Neuronal stem cell (in vitro differentiated cells): ENCODE data around the gene HLA-F. TPM values are rescaled to one million over a fixed set of nuclear protein-coding genes. Genes with fewer than 3 reads are reported as not detected.

Experiments used
- DNase-seq: peaks from one replicate; pipeline ENCODE4 v3.0.0-alpha.2; 2013; ENCODE audit warnings: low spot score
- H2AFZ ChIP-seq: one replicate; pipeline ENCODE4 v1.6.1; 2013; ENCODE audit warnings: mild to moderate bottlenecking, low read length, inconsistent platforms
- H2AK5ac ChIP-seq: 2 replicates; pipeline ENCODE4 v1.6.1; 2013; ENCODE audit warnings: low read depth, mild to moderate bottlenecking, inconsistent platforms, low read length, moderate library complexity, mixed read lengths
- H2BK120ac ChIP-seq: 2 replicates; pipeline ENCODE4 v1.6.1; 2013; ENCODE audit warnings: low read depth, mild to moderate bottlenecking, inconsistent platforms, low read length, moderate library complexity, mixed read lengths
- H2BK12ac ChIP-seq: one replicate; pipeline ENCODE4 v1.6.1; 2013; ENCODE audit warnings: low read length, inconsistent platforms
- H2BK15ac ChIP-seq: 2 replicates; pipeline ENCODE4 v1.6.1; 2013; ENCODE audit warnings: mild to moderate bottlenecking, low read length, inconsistent platforms, mixed read lengths
- H2BK5ac ChIP-seq: one replicate; pipeline ENCODE4 v1.6.1; 2013; ENCODE audit warnings: inconsistent platforms, mild to moderate bottlenecking, low read length, moderate library complexity
- H3K14ac ChIP-seq: one replicate; pipeline ENCODE4 v1.6.1; 2013; ENCODE audit warnings: low read length, inconsistent platforms
- H3K18ac ChIP-seq: 2 replicates; pipeline ENCODE4 v1.6.1; 2013; ENCODE audit warnings: low read length, inconsistent platforms
- H3K23ac ChIP-seq: 2 replicates; pipeline ENCODE4 v1.6.1; 2013; ENCODE audit warnings: low read depth, mild to moderate bottlenecking, mixed read lengths, low read length, inconsistent platforms; ENCODE audit not compliant: poor library complexity
- H3K27ac ChIP-seq: replicated peaks from 3 replicates; pipeline ENCODE4 v1.5.1; 2013; ENCODE audit warnings: low read length, inconsistent platforms
- H3K27me3 ChIP-seq, 3 experiments: 2 replicates each; pipeline ENCODE4 v1.6.1; 2013; ENCODE audit warnings: low read length in 3 of 3, mild to moderate bottlenecking in 2 of 3, inconsistent platforms in 1 of 3, low read depth in 1 of 3, mixed read lengths in 1 of 3, moderate library complexity in 1 of 3; ENCODE audit not compliant: control insufficient read depth in 3 of 3, insufficient read depth in 3 of 3
- H3K36me3 ChIP-seq, 2 donors: replicated peaks in 1 of 2; 2 replicates each; pipeline ENCODE4 v1.6.1; 2013; ENCODE audit warnings: low read length in 2 of 2; ENCODE audit not compliant: control insufficient read depth in 2 of 2, insufficient read depth in 2 of 2
- H3K4ac ChIP-seq: 2 replicates; pipeline ENCODE4 v1.6.1; 2013; ENCODE audit warnings: inconsistent platforms, mild to moderate bottlenecking, low read length, moderate library complexity
- H3K4me1 ChIP-seq, 2 donors: 1 replicate in 1 of 2; 2 replicates in 1 of 2; pipeline ENCODE4 v1.6.1; 2013; ENCODE audit warnings: low read length in 2 of 2, low read depth in 1 of 2; ENCODE audit not compliant: control insufficient read depth in 2 of 2, insufficient read depth in 1 of 2
- H3K4me2 ChIP-seq: one replicate; pipeline ENCODE4 v1.6.1; 2013; ENCODE audit warnings: mild to moderate bottlenecking, low read length, inconsistent platforms; ENCODE audit not compliant: insufficient read depth, poor library complexity, severe bottlenecking
- H3K4me3 ChIP-seq, 2 donors: 2 replicates each; pipeline ENCODE4 v1.5.1; 2013; ENCODE audit warnings: low read length in 2 of 2, mild to moderate bottlenecking in 2 of 2, inconsistent platforms in 1 of 2, moderate library complexity in 1 of 2
- H3K79me1 ChIP-seq: one replicate; pipeline ENCODE4 v1.6.1; 2013; ENCODE audit warnings: low read depth, mild to moderate bottlenecking, inconsistent platforms, low read length, moderate library complexity
- H3K9ac ChIP-seq: one replicate; pipeline ENCODE4 v1.6.1; 2013; ENCODE audit warnings: mild to moderate bottlenecking, low read depth, low read length, inconsistent platforms; ENCODE audit not compliant: poor library complexity
- H3K9me3 ChIP-seq, 2 donors: replicated peaks in 1 of 2; 2 replicates each; pipeline versions ENCODE3 to v1.6.1; 2013; ENCODE audit warnings: low read length in 2 of 2, mild to moderate bottlenecking in 2 of 2, inconsistent platforms in 1 of 2, low read depth in 1 of 2, mixed read lengths in 1 of 2, moderate library complexity in 1 of 2; ENCODE audit not compliant: control insufficient read depth in 2 of 2, insufficient read depth in 1 of 2
- H4K8ac ChIP-seq: one replicate; pipeline ENCODE4 v1.6.1; 2013; ENCODE audit warnings: low read depth, mild to moderate bottlenecking, inconsistent platforms, low read length, moderate library complexity
- H4K91ac ChIP-seq: one replicate; pipeline ENCODE4 v1.6.1; 2013; ENCODE audit warnings: low read length, low read depth, mild to moderate bottlenecking, inconsistent platforms; ENCODE audit not compliant: poor library complexity
- WGBS, 2 donors: extraction: QIAGEN DNeasy Blood & Tissue Kit; methylation state at CpG; one replicate each; pipeline ENCODE4 v1.1.7; 2013; ENCODE audit warnings: missing lambda C conversion rate in 2 of 2, mixed read lengths in 1 of 2; ENCODE audit not compliant: insufficient read length in 2 of 2, insufficient replicate concordance in 1 of 2; ENCODE audit errors: extremely low coverage in 2 of 2; 5-methylcytosine and 5-hydroxymethylcytosine counted together
- polyA plus RNA-seq, 2 experiments: library from polyadenylated mRNA; stranded (reverse); fragments of 200-250 nt; gene quantifications; one replicate each; pipeline ENCODE4 v1.2.3, GENCODE V29; 2013

HLA-F gene
- 2.6 TPM for polyA plus RNA-seq (2013, experiment 1 of 2)
- 2.2 TPM for polyA plus RNA-seq (2013, experiment 2 of 2)

DNA sequence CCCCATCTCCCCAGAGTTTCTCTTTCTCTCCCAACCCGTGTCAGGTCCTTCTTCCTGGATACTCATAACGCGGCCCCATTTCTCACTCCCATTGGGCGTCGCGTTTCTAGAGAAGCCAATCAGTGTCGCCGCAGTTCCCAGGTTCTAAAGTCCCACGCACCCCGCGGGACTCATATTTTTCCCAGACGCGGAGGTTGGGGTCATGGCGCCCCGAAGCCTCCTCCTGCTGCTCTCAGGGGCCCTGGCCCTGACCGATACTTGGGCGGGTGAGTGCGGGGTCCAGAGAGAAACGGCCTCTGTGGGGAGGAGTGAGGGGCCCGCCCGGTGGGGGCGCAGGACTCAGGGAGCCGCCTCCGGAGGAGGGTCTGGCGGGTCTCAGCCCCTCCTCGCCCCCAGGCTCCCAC, at the start of gene HLA-F:
Gene HLA-F (plus strand): TSS at position 173 of the 404 bp plus-strand sequence. CDS start 30 bp downstream, at position 203.
- Histone ChIP-seq H2BK5ac (no peak within 1 kb of the TSS), H3K14ac (peak within 1 kb of the TSS; percentile 49), H3K27me3 (peaks cover 8 to 42% (median 39%) of the 10 kb centered on the region in 3 experiments), H3K23ac (peak within 1 kb of the TSS; percentile 86), H3K36me3 (no peaks in the 10 kb centered on the region), H3K4me2 (peak within 1 kb of the TSS; percentile 94), H3K27ac (no peak within 1 kb of the TSS), H3K18ac (peak within 1 kb of the TSS; percentile 88), H3K79me1 (peaks cover 5% of the 10 kb centered on the region), H2BK120ac (no peak within 1 kb of the TSS), H4K8ac (no peak within 1 kb of the TSS), H3K4me1 (peaks cover 0 to 5% of the 10 kb centered on the region in 2 donors), H3K9me3 (peaks cover 2 to 5% of the 10 kb centered on the region in 2 donors), H4K91ac (no peak within 1 kb of the TSS), H2AK5ac (peak within 1 kb of the TSS; percentile 60), H2AFZ (peak within 1 kb of the TSS; percentile 83), H2BK12ac (no peak within 1 kb of the TSS), H2BK15ac (peak within 1 kb of the TSS; percentile 84), H3K4ac (no peak within 1 kb of the TSS), H3K9ac (peak within 1 kb of the TSS; percentile 85), H3K4me3 (peak within 1 kb of the TSS in 1 of 2 donors; percentile 81)
- no CpG with 5 or more reads among the region's 26 CpGs for WGBS, 2 donors
- DNase-seq = peak; percentile 59

DNA sequence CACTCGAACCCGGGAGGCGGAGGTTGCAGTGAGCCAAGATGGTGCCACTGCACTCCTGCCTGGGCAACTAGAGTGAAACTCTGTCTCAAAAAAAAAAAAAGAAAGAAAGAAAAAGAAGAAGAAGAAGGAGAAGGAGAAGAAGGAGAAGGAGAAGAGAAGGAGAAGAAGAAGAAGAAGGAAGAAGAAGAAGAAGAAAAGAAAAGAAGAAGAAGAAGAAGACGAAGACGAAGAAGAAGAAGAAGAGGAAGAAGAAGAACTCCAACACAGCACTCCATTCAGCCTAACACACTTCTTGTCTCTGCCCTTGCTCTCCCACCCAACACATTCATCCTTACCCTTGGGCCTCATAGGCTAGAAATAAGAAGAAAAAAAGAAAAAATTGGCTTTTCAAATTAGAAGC, 49.2 kb upstream of the HLA-F start:
- Histone ChIP-seq H3K9ac (no peak overlapping the region), H3K18ac (no peak overlapping the region), H3K4me3 (no peak overlapping the region), H3K36me3 (no peaks in the 10 kb centered on the region), H4K8ac (no peak overlapping the region), H3K23ac (no peak overlapping the region), H3K4me1 (peaks cover 0 to 5% of the 10 kb centered on the region in 2 donors), H2BK120ac (no peak overlapping the region), H3K4ac (no peak overlapping the region), H3K9me3 (peaks cover 0 to 2% of the 10 kb centered on the region in 2 donors), H3K27me3 (no peaks in the 10 kb centered on the region), H4K91ac (no peak overlapping the region), H2BK15ac (no peak overlapping the region), H3K14ac (no peak overlapping the region), H3K4me2 (no peak overlapping the region), H2AFZ (no peak overlapping the region), H2AK5ac (no peak overlapping the region), H3K27ac (no peak overlapping the region), H3K79me1 (no peaks in the 10 kb centered on the region), H2BK12ac (no peak overlapping the region), H2BK5ac (no peak overlapping the region)
- no peak for DNase-seq
- no CpG with 5 or more reads among the region's 5 CpGs for WGBS, 2 donors

DNA sequence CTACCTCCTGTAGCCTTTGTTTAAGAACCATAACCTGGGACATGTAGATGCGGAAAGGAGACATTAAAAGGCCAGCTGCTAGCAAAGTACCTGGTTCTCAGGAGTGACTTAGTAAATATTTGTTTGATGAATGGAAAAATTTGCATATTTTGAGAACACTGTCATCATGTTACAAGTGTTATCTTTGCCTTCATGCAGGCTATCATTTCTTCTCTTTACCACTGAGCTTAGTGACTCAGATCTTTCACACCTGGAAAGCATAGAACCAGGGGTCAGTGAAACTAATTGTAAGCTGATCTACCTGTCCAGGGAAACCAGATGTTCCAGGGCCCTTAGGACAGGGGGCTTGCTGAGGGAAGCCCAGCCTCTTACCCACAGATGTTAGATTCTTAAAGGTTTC, 47.7 kb upstream of the HLA-F start:
- Histone ChIP-seq H2BK15ac (no peak overlapping the region), H3K4ac (no peak overlapping the region), H3K18ac (no peak overlapping the region), H2BK12ac (no peak overlapping the region), H3K9ac (no peak overlapping the region), H2BK120ac (no peak overlapping the region), H3K4me2 (no peak overlapping the region), H3K4me1 (peaks cover 0 to 4% of the 10 kb centered on the region in 2 donors), H4K8ac (no peak overlapping the region), H3K23ac (no peak overlapping the region), H4K91ac (no peak overlapping the region), H2AK5ac (no peak overlapping the region), H3K36me3 (no peaks in the 10 kb centered on the region), H3K27me3 (no peaks in the 10 kb centered on the region), H2AFZ (no peak overlapping the region), H3K79me1 (no peaks in the 10 kb centered on the region), H3K27ac (no peak overlapping the region), H2BK5ac (no peak overlapping the region), H3K14ac (no peak overlapping the region), H3K9me3 (peaks cover 0 to 2% of the 10 kb centered on the region in 2 donors), H3K4me3 (no peak overlapping the region)
- DNase-seq = no peak
- no CpG with 5 or more reads among the region's 1 CpG for WGBS, 2 donors

DNA sequence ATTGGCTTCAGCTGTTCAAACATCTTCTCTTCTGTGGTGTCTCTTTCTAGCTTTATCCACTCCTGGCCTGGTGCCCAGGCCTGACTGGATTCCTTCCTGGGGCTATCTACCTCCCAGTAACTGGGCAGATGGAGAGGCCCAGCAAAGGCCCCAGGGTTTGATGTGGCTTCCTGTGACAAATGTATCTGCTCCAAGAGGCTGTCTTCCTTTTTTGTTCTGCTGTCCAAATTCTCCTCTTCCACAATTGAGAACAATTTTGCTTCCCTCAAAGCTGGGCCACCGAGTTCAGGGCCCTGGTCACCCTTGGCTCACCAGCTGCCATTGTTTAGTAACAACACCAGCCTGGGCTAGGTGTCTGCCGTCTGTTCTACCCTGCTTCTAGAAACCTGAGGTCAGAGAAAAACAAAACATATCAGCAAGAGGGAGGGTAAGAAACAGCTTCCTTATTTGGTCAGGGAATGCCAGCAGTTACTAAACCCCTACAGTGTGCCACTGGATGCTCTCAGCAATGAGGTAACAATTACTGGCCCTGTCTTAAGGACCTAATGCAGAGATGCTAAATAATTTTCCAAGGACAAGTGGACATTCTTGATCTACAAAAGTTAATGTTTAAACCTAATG, 46.1 kb upstream of the HLA-F start:
- Histone ChIP-seq H3K4me2 (no peak overlapping the region), H2BK12ac (no peak overlapping the region), H3K9me3 (peaks cover 0 to 2% of the 10 kb centered on the region in 2 donors), H3K27ac (no peak overlapping the region), H3K18ac (peak overlapping the region; percentile 63), H3K4me3 (no peak overlapping the region), H2BK15ac (no peak overlapping the region), H3K36me3 (no peaks in the 10 kb centered on the region), H3K27me3 (no peaks in the 10 kb centered on the region), H2BK120ac (no peak overlapping the region), H3K79me1 (no peaks in the 10 kb centered on the region), H2AFZ (no peak overlapping the region), H2AK5ac (peak overlapping the region; percentile 7), H2BK5ac (peak overlapping the region; percentile 77), H3K4me1 (peaks cover 0 to 2% of the 10 kb centered on the region in 2 donors), H3K14ac (no peak overlapping the region), H3K4ac (no peak overlapping the region), H3K23ac (no peak overlapping the region), H4K8ac (no peak overlapping the region), H3K9ac (no peak overlapping the region), H4K91ac (peak overlapping the region; percentile 90)
- no CpG with 5 or more reads among the region's 2 CpGs for WGBS, 2 donors
- no peak for DNase-seq
